SU-DHL-6 (cell line): Measurements from ENCODE around the gene ST3GAL5.

ENCODE experiments used
- H2AFZ ChIP-seq: fragments of 200-600 bp; sonication (generic); 2 replicates; pipeline ENCODE4 v1.6.1; 2014; ENCODE audit warnings: low read depth, mild to moderate bottlenecking, moderate library complexity, mixed read lengths, antibody characterized with exemption, low read length; ENCODE audit not compliant: severe bottlenecking
- H3F3A ChIP-seq: fragments of 200-600 bp; shearing (Covaris generic); 2 replicates; pipeline ENCODE4 v1.6.0; 2016; ENCODE audit warnings: antibody characterized with exemption, mild to moderate bottlenecking; ENCODE audit not compliant: insufficient read depth
- H3K27ac ChIP-seq: fragments of 200-600 bp; sonication (generic); 2 replicates; pipeline ENCODE4 v1.5.1; 2016; ENCODE audit warnings: low read depth, mild to moderate bottlenecking, low read length, moderate library complexity, mixed read lengths
- H3K27me3 ChIP-seq: fragments of 200-600 bp; sonication (generic), shearing (Covaris generic); 2 replicates; pipeline ENCODE4 v1.6.0; 2014; ENCODE audit warnings: mild to moderate bottlenecking, low read length
- H3K36me3 ChIP-seq: fragments of 200-600 bp; sonication (generic); 2 replicates; pipeline ENCODE4 v1.6.1; 2014; ENCODE audit warnings: mild to moderate bottlenecking, low read length, mixed read lengths
- H3K4me2 ChIP-seq: fragments of 300-600, 200-600 bp; shearing (Covaris generic), sonication (generic); 2 replicates; pipeline ENCODE4 v1.6.0; 2014; ENCODE audit warnings: low read length, low read depth, mild to moderate bottlenecking; ENCODE audit not compliant: poor library complexity, severe bottlenecking
- H3K4me3 ChIP-seq: fragments of 200-600 bp; sonication (generic); 2 replicates; pipeline ENCODE4 v1.5.1; 2014; ENCODE audit warnings: antibody characterized with exemption, low read length, mild to moderate bottlenecking, mixed read lengths; ENCODE audit not compliant: insufficient read depth, poor library complexity, severe bottlenecking
- H3K79me2 ChIP-seq: fragments of 200-600 bp; sonication (generic); 2 replicates; pipeline ENCODE4 v1.6.1; 2014; ENCODE audit warnings: mild to moderate bottlenecking, low read length, moderate library complexity; ENCODE audit not compliant: insufficient read depth
- H3K9ac ChIP-seq: fragments of 200-600 bp; sonication (generic); 2 replicates; pipeline ENCODE4 v1.7.0; 2014; ENCODE audit warnings: mild to moderate bottlenecking, low read length
- H3K9me2 ChIP-seq: fragments of 200-600 bp; sonication (generic); replicated peaks from 2 replicates; pipeline ENCODE4 v1.6.1; 2014; ENCODE audit warnings: low read length; ENCODE audit not compliant: insufficient read depth
- H3K9me3 ChIP-seq: fragments of 200-600 bp; sonication (generic); 2 replicates; pipeline ENCODE4 v1.6.1; 2014; ENCODE audit warnings: low read length, mixed read lengths; ENCODE audit not compliant: insufficient read depth
- H4K20me1 ChIP-seq: fragments of 200-600 bp; sonication (generic); 2 replicates; pipeline ENCODE4 v1.6.1; 2014; ENCODE audit warnings: low read depth, mild to moderate bottlenecking, antibody characterized with exemption, low read length, moderate library complexity, mixed read lengths
- EZH2phosphoT487 ChIP-seq: fragments of 200-600 bp; sonication (generic), shearing (Covaris generic); conservative IDR thresholded peaks from 2 replicates; pipeline ENCODE4 v1.6.1; 2018; ENCODE audit warnings: mild to moderate bottlenecking, antibody characterized with exemption, low read length, moderate library complexity, mixed read lengths
- TF ChIP-seq, protein P1 (sequence below): fragments of 200-600 bp; sonication (generic); IDR thresholded peaks from one replicate; pipeline ENCODE4 v1.5.1; 2017; ENCODE audit warnings: antibody characterized with exemption, mild to moderate bottlenecking, low read length, moderate library complexity; ENCODE audit not compliant: insufficient read depth, poor library complexity, severe bottlenecking

ST3GAL5 gene

DNA sequence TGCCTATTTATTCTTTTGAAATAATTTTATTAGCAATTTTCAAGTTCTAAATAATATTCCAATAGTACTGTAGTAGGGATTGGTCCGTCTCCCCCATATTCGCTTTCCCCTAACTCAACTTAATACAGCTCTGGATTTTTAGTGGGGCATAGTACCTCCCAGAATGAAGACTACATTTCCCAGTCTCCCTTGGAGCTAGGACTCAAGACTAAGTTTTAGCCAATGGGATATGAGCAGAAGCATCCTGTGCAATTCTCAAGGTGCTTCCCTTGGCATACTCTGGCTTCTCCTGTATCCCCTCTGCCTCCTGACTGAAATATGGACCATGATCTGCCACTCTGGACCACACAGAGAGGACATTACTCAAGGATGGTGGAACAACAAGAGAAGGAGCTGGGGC is 24.1 kb downstream of the ST3GAL5 start:
- no peaks in the 10 kb centered on the region for H3K9me3 ChIP-seq
- 0 out of 2 replicates have a peak, but pooled peaks cover 3% of the 10 kb centered on the region for H3F3A ChIP-seq
- H3K9ac ChIP-seq, result no peak overlapping the region
- TF ChIP-seq EZH2phosphoT487, result no peak
- TF ChIP-seq, protein P1, sequence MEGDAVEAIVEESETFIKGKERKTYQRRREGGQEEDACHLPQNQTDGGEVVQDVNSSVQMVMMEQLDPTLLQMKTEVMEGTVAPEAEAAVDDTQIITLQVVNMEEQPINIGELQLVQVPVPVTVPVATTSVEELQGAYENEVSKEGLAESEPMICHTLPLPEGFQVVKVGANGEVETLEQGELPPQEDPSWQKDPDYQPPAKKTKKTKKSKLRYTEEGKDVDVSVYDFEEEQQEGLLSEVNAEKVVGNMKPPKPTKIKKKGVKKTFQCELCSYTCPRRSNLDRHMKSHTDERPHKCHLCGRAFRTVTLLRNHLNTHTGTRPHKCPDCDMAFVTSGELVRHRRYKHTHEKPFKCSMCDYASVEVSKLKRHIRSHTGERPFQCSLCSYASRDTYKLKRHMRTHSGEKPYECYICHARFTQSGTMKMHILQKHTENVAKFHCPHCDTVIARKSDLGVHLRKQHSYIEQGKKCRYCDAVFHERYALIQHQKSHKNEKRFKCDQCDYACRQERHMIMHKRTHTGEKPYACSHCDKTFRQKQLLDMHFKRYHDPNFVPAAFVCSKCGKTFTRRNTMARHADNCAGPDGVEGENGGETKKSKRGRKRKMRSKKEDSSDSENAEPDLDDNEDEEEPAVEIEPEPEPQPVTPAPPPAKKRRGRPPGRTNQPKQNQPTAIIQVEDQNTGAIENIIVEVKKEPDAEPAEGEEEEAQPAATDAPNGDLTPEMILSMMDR, result no peak
- no peak overlapping the region for H3K4me2 ChIP-seq
- no peak overlapping the region for H2AFZ ChIP-seq
- H3K27me3 ChIP-seq, result no peaks in the 10 kb centered on the region
- H4K20me1 ChIP-seq, result no peaks in the 10 kb centered on the region
- no peak overlapping the region for H3K27ac ChIP-seq
- H3K9me2 ChIP-seq, result no peaks in the 10 kb centered on the region
- no peak overlapping the region for H3K4me3 ChIP-seq
- H3K79me2 ChIP-seq, result no peaks in the 10 kb centered on the region
- H3K36me3 ChIP-seq, result no peaks in the 10 kb centered on the region

- Histone ChIP-seq H3K36me3 (no peaks in the 10 kb centered on the region), H4K20me1 (no peaks in the 10 kb centered on the region), H3K27me3 (no peaks in the 10 kb centered on the region), H3K9me3 (no peaks in the 10 kb centered on the region), H2AFZ (no peak overlapping the region), H3K4me2 (no peak overlapping the region), H3K9ac (no peak overlapping the region), H3K4me3 (no peak overlapping the region), H3K27ac (no peak overlapping the region), H3K9me2 (no peaks in the 10 kb centered on the region), H3K79me2 (no peaks in the 10 kb centered on the region), H3F3A (0 out of 2 replicates have a peak, but pooled peaks cover 3% of the 10 kb centered on the region)
- TF ChIP-seq, protein P1, result no peak
- TF ChIP-seq EZH2phosphoT487, result no peak
Observed at GRCh38 chr2:85862426-85862825, 26.4 kb downstream of the ST3GAL5 start.

DNA sequence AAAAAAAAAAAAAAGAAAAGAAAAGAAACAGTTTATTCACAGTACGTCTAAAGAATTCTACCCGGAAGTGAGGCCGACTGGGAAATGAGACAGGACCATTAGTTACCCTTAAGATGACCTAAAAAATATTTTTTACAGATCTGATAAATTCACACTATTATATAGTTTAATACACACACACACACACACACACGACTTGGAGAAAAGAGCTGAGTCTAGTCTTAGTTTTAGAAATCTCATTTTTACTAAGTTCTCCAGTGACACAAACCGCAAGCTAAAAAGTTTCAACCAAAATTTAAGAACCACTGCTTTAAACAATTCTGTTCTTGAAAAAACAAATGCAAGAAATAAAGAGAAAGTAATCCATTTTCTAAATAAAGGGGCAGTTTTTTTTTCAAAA is 27.1 kb downstream of the ST3GAL5 start:
- H3K9me3 ChIP-seq, result no peaks in the 10 kb centered on the region
- no peaks in the 10 kb centered on the region for H4K20me1 ChIP-seq
- TF ChIP-seq, protein P1, result no peak
- TF ChIP-seq EZH2phosphoT487, result no peak
- H3K79me2 ChIP-seq, result no peaks in the 10 kb centered on the region
- H2AFZ ChIP-seq, result no peak overlapping the region
- H3K4me2 ChIP-seq, result no peak overlapping the region
- no peaks in the 10 kb centered on the region for H3K9me2 ChIP-seq
- H3K9ac ChIP-seq, result no peak overlapping the region
- H3K27ac ChIP-seq, result no peak overlapping the region
- H3K4me3 ChIP-seq, result no peak overlapping the region
- H3F3A ChIP-seq, result 0 out of 2 replicates have a peak, but pooled peaks cover 3% of the 10 kb centered on the region
- H3K27me3 ChIP-seq, result no peaks in the 10 kb centered on the region
- no peaks in the 10 kb centered on the region for H3K36me3 ChIP-seq
